GM18511 (cell line): ENCODE data around the gene STAT2.
"Not testable (repeated sequence)": the region's sequence is repeated elsewhere in the genome, so short reads cannot be mapped to it uniquely, and the experiment has no call there.

Experiments
- ATAC-seq: cut with Tn5 transposase; IDR thresholded peaks from one replicate; pipeline ENCODE4 v1.9.1; 2021; ENCODE audit warnings: mild to moderate bottlenecking, moderate library complexity; ENCODE audit not compliant: unreplicated experiment

The STAT2 gene

DNA sequence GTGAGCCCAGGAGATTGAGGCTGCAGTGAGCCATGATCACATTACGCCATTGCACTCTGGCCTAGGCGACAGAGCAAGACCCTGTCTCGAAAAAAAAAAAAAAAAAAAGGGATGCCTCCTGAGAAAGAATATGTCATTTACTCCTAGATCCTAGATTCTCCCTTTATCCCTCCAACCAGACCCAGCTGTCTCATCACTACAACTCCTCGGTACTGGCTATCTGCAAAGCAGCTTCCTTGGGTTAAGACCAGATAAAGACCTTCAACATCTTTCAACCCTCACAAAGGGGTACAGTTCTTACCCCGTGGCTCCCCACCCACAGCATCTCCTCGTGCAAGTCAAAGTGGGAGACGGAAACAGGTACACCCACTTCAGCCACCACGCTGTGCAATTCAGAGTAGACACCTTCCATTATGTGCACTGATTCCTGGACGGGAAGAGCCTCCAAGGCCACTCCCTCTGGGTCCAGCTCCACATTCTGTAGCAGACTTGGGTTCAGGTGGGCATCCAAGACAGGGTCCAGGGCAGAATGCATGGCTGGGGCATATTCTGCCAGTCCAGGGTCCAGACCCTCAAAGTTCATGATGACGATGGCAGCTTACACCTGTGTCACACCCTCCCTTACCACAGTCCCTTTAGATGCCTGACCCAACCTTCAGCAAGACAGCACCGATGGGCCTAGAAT is 27.3 kb downstream of the STAT2 start:
- no peak for ATAC-seq

DNA sequence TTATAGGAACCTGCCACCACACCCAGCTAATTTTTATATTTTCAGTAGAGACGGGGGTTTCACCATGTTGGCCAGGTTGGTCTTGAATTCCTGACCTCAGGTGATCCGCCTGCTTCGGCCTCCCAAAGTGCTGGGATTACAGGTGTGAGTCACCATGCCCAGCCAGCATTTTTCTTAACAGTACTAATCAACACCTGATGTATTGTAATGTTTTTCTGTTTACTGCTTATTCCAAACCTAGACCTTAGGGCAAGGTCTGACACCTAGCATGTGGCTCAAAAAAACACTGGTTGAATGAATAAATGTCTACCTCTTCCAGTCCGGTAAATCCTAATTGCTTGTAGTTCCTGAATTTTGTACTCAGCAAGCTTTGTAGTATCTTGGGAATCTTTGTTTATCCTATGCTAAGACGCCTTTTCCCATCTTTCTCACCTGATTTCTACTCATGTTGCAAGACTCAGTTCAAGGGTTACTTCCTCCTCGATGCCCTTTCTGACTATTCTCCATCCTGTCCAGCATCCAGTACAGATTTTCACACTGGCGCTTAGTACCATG is 28.9 kb downstream of the STAT2 start:
- no peak for ATAC-seq

DNA sequence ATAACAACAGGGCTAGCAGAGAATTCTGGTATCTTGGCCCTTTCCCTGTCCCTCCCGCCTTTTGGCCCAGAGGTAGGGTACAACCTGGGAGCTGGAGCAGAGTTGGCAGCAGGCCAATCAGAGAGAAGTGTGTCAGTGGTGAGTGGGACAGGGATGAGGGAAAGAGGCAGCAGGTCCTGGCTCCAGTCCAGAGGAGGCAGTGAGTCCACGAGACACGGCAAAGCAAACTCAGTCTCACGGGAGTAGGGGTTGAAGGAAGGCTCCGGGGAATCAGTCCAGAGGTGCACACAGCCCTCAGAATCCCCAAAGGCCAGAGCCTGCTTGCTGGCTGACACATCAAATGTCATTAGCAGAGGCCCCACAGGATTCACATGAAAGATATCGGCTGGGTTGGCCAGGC is 33.4 kb downstream of the STAT2 start:
- no peak for ATAC-seq

DNA sequence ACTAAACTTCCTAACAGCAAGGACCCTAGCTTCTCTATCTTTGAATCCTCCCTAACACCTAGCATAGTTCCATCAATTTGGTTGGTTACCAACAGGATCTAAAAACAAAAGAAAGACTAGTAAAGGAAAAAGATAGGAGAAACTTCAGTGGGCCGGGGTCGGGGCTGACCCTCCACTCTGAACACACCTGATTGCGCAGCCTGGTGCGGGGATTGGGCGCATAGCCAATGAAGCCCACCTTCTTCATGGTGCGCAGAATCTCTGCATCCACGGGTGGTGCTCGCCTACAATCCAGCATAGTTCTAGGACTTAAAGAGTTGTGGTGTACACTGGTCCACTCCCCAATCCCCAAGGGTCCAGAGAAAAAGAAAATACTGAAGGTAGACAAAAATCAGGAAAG is 33.8 kb downstream of the STAT2 start:
- no peak for ATAC-seq

DNA sequence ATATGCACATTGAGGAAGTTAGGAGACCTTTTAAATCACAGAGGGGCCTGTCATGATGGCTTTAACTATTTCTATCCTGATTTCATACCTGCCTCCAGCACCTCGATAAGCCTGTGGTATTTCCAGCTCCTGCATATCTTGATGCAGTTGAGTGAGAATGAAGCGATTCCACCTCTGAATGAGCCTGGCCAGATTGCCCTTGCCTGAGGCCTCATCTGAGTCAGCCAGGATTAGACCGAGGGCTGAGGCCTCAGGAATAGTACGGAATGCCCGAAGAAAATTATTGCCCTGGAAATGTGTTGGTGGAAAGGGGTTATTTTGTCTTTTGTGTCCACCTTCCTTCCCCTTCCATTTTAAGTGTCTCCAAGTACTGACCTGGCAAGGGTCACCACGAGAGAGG is 35.7 kb downstream of the STAT2 start:
- ATAC-seq = no peak

DNA sequence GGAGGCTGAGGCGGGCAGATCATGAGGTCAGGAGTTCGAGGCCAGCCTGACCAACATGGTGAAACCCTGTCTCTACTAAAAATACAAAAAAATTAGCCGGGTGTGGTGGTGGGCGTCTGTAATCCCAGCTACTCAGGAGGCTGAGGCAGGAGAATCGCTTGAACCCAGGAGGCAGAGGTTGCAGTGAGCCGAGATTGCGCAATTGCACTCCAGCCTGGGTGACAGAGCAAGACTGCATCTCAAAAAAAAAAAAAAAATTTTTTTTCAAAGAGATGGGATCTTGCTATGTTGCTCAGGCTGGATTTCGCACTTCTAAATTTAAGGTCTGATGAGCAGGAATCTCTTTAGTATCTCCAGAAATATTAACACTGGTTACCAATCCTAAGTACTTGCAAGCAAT is 38.3 kb downstream of the STAT2 start:
- ATAC-seq = not testable (repeated sequence)

DNA sequence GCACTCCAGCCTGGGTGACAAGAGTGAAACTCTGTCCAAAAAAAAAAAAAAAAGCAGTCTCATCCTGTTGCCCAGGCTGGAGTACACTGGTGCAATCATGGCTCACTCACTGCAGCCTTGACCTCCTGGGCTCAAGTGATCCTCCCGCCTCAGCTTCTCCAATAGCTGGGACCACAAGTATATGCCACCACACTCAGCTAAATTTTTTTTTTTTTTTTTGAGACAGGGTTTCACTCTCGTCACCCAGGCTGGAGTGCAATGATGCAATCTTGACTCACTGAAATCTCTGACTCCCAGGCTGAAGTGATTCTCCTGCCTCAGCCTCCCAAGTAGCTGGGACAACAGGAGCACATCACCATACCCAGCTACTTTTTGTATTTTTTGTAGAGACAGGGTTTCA is 38.9 kb downstream of the STAT2 start:
- no peak for ATAC-seq

DNA sequence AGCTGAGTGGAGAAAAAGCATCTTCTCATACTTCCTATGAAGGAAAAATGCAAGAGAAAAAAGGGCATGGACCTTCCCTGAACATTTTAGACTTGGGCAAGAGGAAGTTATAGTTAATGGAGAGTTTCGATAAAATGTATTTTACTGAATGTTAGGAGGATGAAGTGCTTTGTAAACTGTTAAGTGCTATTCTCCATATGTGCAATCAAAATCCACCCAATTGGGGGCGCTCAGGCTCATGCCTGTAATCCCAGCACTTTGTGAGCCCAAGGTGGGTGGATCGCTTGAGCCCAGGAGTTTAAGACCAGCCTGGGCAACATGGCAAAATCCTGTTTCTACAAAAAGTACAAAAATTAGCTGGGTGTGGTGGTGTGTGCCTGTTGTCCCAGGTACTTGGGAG is 42.2 kb downstream of the STAT2 start:
- ATAC-seq = no peak

DNA sequence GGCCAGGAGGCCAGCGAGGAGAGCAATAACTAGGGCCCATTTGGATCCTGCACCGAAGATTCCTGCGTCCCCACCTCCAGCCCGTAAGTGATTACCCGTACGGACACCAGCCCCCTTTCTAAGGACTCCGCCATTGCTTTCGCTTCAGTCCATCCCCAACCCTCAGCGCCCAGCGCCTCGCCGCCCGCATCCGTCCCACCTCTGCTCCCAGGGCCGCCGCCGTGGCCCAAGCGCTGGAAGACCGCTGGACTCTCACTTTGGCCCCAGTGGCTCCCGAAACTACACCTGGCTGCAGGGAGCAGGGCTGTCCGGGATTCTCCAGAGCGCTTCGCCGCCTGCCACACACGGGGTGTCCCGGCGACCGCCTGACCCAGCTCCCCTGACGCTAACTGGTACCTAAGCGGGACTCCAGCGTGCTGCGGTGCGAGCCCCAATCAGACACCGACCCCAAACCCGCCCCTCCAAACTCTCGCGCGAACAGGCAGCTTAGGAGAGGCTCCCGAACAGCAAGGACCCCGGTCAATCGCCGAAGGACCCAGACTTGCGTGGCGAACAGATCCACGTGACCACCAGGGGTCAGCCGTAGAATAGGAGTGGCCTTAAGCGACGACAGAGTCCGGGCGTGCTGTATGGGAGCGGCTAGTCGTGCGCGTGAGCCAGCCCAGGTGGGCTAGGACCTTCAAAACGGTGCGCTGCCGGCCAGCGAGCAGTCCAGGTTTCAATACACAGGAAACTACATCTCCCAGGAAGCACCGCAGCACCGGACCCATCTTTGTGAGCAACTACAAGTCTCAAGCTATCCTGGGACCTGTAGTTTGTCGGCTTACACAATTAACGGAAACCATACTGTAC is 44.1 kb downstream of the STAT2 start, which contains the start of gene CNPY2:
CNPY2 (minus strand) TSS at position 367 of the 852 bp plus-strand sequence. CDS start 771 bp downstream, outside the sequence.
- ATAC-seq = peak; percentile 92

DNA sequence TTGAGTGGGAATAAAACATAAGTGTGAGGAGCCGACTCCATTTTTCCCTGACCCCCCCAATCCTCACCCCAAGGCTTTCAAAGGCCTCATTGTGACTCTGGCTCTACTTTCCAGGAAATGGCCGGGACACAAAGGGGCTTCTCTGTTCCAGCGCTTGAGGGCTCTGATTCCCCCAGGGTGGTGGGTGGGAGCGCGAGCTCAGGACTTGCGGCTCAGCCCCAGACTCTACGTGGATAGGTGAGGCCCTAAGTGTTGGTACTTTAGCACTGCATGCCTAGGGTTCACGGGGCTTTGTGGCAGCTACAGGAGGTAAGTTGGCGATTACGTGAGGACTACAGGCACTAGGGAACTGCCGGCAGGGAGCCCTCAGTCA is 44.7 kb downstream of the STAT2 start:
- no peak for ATAC-seq

DNA sequence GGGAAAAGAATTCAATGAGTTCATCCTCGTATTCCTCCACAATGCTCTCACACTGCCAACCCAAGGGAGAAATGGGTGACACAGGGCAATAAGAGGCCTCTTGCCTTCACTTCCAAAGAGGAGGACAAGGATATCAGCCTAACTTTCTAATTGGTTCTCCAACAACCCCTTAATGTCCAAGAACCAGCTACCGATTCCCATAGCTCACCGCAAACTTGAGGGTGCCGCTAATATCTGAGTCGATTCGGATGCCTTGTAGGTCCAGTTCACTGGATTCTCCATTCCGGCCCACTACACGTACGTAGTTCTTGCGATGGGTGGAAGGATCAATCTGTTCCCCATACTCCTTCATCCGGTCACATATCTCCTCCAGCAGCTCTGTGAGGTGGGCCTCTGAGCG is 48.9 kb downstream of the STAT2 start:
- no peak for ATAC-seq

DNA sequence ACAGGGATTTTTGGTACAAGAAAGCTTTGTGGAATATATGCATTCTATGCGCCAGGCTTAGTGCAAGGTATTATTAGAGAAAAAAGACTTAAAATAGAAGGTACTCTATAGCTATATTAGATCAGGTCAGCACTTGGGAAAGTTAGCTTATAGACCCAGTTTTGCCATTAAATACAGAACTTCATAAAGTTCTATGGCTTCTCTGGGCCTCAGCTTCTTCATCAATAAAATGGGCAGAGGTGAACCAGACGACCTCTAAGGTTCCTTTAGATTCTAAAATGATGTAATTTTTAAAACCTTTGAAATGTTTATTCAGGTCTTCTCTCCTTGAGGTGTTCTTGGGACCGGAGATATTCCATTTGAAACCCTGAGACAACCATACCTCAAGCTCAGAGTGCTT is 51.2 kb downstream of the STAT2 start:
- no peak for ATAC-seq

DNA sequence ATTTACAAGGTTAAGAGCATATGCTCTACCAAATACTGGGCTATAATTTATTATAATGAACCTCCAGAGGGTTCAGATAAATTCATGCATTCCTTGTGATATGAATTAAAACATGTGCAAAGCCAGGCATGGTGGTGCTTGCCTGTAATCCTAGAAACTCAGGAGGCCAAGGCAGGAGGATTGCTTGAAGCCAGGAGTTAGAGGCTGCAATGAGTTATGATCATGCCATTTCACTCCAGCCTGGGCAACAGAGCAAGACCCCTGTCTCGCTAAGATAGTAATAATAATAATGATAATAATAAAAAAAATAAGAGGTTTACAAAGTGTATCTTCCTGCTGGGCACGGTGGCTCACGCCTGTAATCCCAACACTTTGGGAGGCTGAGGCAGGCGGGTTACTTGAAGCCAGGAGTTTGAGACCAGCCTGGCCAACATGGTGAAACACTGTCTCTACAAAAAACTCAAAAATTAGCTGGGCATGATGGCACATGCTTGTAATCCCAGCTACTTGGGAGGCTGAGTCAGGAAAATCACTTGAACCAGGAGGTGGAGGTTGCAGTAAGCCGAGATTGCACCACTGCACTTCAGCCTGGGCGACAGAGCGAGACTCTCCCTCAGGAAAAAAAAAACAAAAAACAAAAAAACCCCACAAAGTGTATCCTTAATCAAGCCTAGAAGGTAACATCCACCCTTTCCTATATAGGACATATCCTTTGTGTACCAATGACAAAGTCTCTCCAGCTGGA is 52.5 kb downstream of the STAT2 start:
- ATAC-seq = no peak

DNA sequence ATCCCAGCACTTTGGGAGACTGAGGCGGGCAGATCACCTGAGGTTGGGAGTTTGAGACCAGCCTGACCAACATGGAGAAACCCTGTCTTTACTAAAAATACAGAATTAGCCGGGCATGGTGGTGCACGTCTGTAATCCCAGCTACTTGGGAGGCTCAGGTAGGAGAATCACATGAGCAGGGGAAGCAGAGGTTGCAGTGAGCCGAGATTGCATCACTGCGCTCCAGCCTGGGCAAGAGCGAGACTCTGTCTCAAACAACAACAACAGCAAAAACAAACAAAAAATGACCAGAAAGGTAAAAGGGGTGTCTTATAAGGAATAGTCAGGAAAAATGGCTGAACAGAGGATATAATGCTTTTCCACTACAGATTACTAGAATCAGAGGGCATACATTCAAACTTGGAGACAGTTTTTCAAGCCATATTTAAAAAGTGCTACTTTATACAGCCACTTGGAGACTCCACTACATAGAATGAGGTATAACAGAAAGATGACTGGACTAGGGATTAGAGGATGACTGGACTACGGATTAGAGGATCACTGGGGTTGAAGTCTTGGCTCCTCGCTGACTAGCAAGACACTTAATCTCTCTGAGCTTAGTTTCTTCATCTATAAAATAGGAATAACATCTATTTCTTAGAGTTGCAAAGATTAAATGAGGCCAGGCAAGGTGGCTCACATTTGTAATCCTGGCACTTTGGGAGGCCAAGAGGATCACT is 54.9 kb downstream of the STAT2 start:
- ATAC-seq = no peak

DNA sequence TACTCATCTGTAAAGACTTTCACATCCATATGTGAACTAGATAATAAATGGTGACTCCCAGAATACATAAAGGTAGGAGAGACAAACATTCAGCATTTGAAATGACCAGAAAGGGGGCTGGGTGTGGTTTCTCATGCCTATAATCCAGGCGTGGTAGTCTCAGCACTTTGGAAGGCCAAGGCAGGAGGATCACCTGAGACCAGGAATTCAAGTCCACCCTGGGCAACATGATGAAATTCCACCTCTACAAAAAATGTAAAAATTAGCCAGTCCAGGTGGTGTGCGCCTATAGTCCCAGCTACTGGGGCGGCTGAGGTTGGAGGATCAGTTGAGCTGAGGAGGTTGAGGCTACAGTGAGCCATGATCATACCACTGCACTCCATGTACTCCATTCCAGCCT is 55.6 kb downstream of the STAT2 start:
- ATAC-seq = no peak

DNA sequence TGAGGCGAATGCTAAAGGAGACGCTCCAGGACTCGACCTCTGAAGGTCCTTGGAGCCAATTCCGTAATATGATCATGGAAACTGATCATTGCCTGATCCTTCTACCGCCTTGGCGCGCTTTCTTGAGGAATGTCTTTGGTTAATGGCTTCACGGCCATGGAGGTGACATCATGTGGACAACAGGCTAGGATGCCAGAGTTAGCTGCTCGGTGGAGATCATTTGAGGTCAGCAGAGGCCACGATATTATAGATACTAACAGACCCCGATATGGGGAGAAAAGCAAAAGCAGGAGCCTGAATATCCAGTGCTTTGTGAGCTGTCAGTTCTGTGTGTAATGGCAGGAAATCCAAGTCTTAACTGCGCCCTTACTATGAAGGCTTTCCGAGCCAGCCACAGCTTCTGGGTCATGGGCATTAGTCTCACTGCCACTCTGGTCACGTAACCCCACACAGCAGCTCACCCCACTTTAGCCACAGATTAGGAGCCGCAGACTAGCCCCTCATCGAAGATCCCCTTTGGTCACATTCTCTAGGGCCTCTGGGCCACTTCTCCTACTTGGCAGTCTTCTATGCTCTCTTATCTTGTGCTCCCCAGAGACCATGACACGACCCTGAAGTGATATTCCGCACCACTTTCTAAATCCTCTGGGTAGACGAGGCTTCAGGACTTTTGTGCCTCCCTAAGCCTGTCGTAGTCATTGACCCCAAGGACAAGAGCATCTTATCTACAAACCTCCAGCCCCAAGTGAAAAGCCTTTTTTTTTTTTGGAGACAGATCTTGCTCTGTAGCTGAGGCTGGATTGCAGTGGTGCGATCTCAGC is 59.1 kb downstream of the STAT2 start:
- no peak for ATAC-seq

DNA sequence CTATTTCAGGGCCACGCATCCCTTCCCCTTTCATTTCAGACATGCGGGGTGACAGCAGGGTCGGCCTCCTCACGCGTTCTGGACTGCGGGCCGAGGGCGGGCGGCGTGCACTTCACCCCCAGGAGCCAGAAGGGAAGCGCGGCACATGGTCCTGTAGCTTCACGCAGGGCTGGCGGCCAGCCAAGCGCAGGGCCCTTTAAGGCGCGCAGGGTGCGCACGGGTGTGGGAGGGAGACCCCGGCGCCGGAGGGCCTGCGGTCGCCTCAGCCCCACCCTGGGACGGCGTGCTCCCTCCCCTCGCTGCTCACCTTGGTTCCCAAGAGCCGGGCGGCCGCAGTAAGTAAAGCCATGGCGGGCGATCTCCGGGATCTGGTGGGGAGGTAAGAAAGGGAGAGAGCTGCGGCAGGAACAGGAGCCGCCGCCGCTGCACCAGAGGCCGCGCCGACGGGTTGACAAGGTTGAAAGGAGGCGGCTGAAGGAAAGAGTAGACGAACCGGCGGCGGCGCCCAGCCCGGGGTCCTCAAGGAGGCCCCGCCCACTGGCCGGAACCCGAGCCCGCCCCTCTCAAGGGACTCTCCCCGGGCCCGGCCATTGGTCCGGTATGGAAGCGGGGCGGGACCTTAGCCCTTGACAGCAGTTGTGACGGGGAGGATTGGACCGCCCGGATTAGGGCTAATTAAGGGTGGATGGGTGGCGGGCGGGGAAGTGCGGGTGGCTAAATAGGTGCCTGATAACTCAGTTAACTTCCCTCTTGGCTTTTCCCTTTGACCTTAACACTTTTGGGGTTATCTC is 59.9 kb downstream of the STAT2 start, which contains the start of gene CS:
CS (minus strand) TSS at position 478 of the 791 bp plus-strand sequence; CDS start at position 349, 129 bp downstream.
- peak; percentile 92 for ATAC-seq

DNA sequence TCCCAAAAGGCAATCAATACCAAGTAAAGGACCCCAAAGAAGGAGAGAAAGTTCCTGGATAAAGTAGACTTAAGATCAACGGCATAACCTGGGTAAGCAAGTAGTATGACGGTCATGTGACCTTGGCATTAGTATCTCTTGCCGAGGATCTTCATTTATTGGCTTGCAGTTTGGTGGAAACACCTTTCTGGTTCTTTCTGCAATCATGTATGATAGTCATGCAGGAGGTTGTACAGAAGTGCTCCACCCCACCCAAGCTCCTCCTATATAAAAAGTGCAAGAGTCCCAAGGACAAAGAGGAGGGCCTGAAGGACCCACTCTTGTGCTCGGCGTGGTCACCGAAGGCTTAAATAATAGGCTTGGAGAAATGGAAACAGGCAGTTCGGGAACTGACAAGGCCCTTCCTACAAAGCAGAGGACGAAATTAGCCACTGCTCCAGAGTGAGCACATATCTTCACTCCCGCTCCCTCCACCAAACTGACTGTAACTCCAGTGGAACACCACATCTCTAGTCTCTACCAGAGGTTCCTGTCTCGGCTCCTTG is 60.5 kb downstream of the STAT2 start:
- ATAC-seq = peak; percentile 3

DNA sequence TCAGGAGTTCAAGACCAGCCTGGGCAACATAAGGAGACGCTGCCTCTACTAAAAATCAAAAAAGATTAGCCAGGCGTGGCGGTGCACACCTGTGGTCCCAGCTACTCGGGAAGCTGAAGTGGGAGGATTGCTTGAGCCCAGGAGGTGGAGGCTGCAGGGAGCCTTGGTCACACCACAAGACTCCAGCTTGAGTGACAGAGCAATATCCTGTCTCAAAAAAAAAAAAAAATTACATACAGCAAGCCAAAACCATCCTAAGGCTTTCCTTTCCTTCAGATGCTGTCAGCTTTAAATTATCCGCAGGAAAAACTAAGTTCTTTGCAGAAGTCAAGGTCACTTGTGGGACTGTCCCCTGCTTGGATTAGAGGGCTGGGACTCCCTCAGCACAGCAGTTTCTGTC is 61.1 kb downstream of the STAT2 start:
- ATAC-seq = no peak
